IPS-18c (cell line): ENCODE results near the gene HNRNPA3.
"Not testable (repeated sequence)": the region's sequence is repeated elsewhere in the genome, so short reads cannot be mapped to it uniquely, and the experiment has no call there.

Experiments
- H3K4me3 ChIP-seq: 2 replicates; pipeline ENCODE4 v1.7.0; 2013; ENCODE audit warnings: low read depth, mild to moderate bottlenecking, low read length, moderate library complexity; ENCODE audit not compliant: insufficient read depth
- H3K9me3 ChIP-seq: one replicate; pipeline ENCODE4 v1.6.1; 2013; ENCODE audit warnings: mild to moderate bottlenecking, low read length, moderate library complexity; ENCODE audit not compliant: control insufficient read depth, insufficient read depth

Gene HNRNPA3

GRCh38 chr2:177184606-177185005, 28.0 kb upstream of the HNRNPA3 start:
- Histone ChIP-seq H3K9me3 (no peaks in the 10 kb centered on the region), H3K4me3 (no peak overlapping the region)

- not testable (repeated sequence) for H3K4me3 ChIP-seq, H3K9me3 ChIP-seq
Observed at GRCh38 chr2:177186038-177186437, 26.6 kb upstream of the HNRNPA3 start.

- Histone ChIP-seq H3K4me3 (no peak overlapping the region), H3K9me3 (no peaks in the 10 kb centered on the region)
Observed at GRCh38 chr2:177187631-177188312, 24.8 kb upstream of the HNRNPA3 start.

GRCh38 chr2:177188482-177189469, 23.8 kb upstream of the HNRNPA3 start:
- no peaks in the 10 kb centered on the region for H3K9me3 ChIP-seq
- H3K4me3 ChIP-seq = no peak overlapping the region

GRCh38 chr2:177190941-177191340, 21.7 kb upstream of the HNRNPA3 start:
- H3K4me3 ChIP-seq = no peak overlapping the region

GRCh38 chr2:177192788-177193187, 19.8 kb upstream of the HNRNPA3 start:
- no peaks in the 10 kb centered on the region for H3K9me3 ChIP-seq
- H3K4me3 ChIP-seq = no peak overlapping the region

More at GRCh38 chr2:177190941-177191340, 21.7 kb upstream of the HNRNPA3 start:
- H3K9me3 ChIP-seq = no peaks in the 10 kb centered on the region

- H3K4me3 ChIP-seq = no peak overlapping the region
- H3K9me3 ChIP-seq = no peaks in the 10 kb centered on the region
Observed at GRCh38 chr2:177193240-177193639, 19.4 kb upstream of the HNRNPA3 start.

GRCh38 chr2:177195194-177195593, 17.4 kb upstream of the HNRNPA3 start:
- H3K9me3 ChIP-seq = no peaks in the 10 kb centered on the region
- no peak overlapping the region for H3K4me3 ChIP-seq

GRCh38 chr2:177200419-177200818, 12.2 kb upstream of the HNRNPA3 start:
- H3K4me3 ChIP-seq = not testable (repeated sequence)

GRCh38 chr2:177201919-177202346, 10.7 kb upstream of the HNRNPA3 start:
- Histone ChIP-seq H3K9me3 (no peaks in the 10 kb centered on the region), H3K4me3 (no peak overlapping the region)

More at GRCh38 chr2:177200419-177200818, 12.2 kb upstream of the HNRNPA3 start:
- H3K9me3 ChIP-seq = not testable (repeated sequence)

- no peak overlapping the region for H3K4me3 ChIP-seq
- no peaks in the 10 kb centered on the region for H3K9me3 ChIP-seq
Observed at GRCh38 chr2:177204417-177204816, 8.2 kb upstream of the HNRNPA3 start.

GRCh38 chr2:177207101-177207500, 5.5 kb upstream of the HNRNPA3 start:
- H3K9me3 ChIP-seq = no peaks in the 10 kb centered on the region
- H3K4me3 ChIP-seq = no peak overlapping the region

GRCh38 chr2:177211169-177211568, 1.4 kb upstream of the HNRNPA3 start:
- Histone ChIP-seq H3K4me3 (peak overlapping the region; percentile 52; the same call in 1 of the 2 replicates), H3K9me3 (no peaks in the 10 kb centered on the region)

GRCh38 chr2:177211576-177212105, 953 bp upstream of the HNRNPA3 start:
- Histone ChIP-seq H3K9me3 (no peaks in the 10 kb centered on the region), H3K4me3 (peak overlapping the region; percentile 52; the same call in 1 of the 2 replicates)

GRCh38 chr2:177212891-177213856, 580 bp downstream of the HNRNPA3 start:
- Histone ChIP-seq H3K4me3 (peak overlapping the region; percentile 85), H3K9me3 (no peaks in the 10 kb centered on the region)

- H3K4me3 ChIP-seq = no peak overlapping the region
- H3K9me3 ChIP-seq = no peaks in the 10 kb centered on the region
Observed at GRCh38 chr2:177217247-177217843, 4.8 kb downstream of the HNRNPA3 start.
